Liver (tissue), 9 donors: ENCODE results near the gene PELI2. TPM values are rescaled to one million over a fixed set of nuclear protein-coding genes. Genes with fewer than 3 reads are reported as not detected.

Experiments used
- DNase-seq: peaks from one replicate; pipeline ENCODE4 v3.0.0-alpha.2; 2017; ENCODE audit warnings: low spot score
- H3K27ac ChIP-seq, 2 donors: one replicate each; pipeline ENCODE4 v1.7.0; 2013; ENCODE audit warnings: inconsistent platforms in 2 of 2, low read length in 2 of 2, control low read depth in 1 of 2, low read depth in 1 of 2, mild to moderate bottlenecking in 1 of 2
- H3K27me3 ChIP-seq, 4 donors: one replicate each; pipeline versions ENCODE4 v1.6.1 to v1.7.0; 2013; ENCODE audit warnings: low read length in 3 of 4, inconsistent platforms in 1 of 4, mild to moderate bottlenecking in 1 of 4, moderate library complexity in 1 of 4; ENCODE audit not compliant: control insufficient read depth in 4 of 4, insufficient read depth in 4 of 4
- H3K36me3 ChIP-seq, 4 donors: one replicate each; pipeline versions ENCODE4 v1.6.1 to v1.7.0; 2013; ENCODE audit warnings: low read length in 3 of 4, mild to moderate bottlenecking in 3 of 4, low read depth in 1 of 4, moderate library complexity in 1 of 4; ENCODE audit not compliant: control insufficient read depth in 4 of 4, insufficient read depth in 3 of 4
- H3K4me1 ChIP-seq, 4 donors: one replicate each; pipeline versions ENCODE4 v1.6.1 to v1.7.0; 2013; ENCODE audit warnings: low read length in 3 of 4, mild to moderate bottlenecking in 3 of 4, moderate library complexity in 1 of 4; ENCODE audit not compliant: control insufficient read depth in 4 of 4, insufficient read depth in 4 of 4
- H3K4me3 ChIP-seq, 3 donors: one replicate each; pipeline versions ENCODE4 v1.6.1 to v1.7.0; 2013; ENCODE audit warnings: low read length in 3 of 3, control low read depth in 1 of 3, low read depth in 1 of 3, mild to moderate bottlenecking in 1 of 3
- H3K9ac ChIP-seq, 2 donors: one replicate each; pipeline ENCODE4 v1.7.0; 2013; ENCODE audit warnings: low read length in 2 of 2, mild to moderate bottlenecking in 2 of 2, moderate library complexity in 2 of 2, control low read depth in 1 of 2, low read depth in 1 of 2
- H3K9me3 ChIP-seq, 4 donors: one replicate each; pipeline versions ENCODE4 v1.6.1 to v1.7.0; 2013; ENCODE audit warnings: low read length in 3 of 4; ENCODE audit not compliant: control insufficient read depth in 4 of 4
- ATF3 ChIP-seq: IDR thresholded peaks from 2 replicates; pipeline ENCODE4 v1.6.1; 2016; ENCODE audit warnings: antibody characterized with exemption
- EGR1 ChIP-seq, 2 donors: IDR thresholded peaks; 2 replicates each; pipeline ENCODE4 v1.6.1; 2016 to 2018; ENCODE audit warnings: antibody characterized with exemption in 2 of 2, low read depth in 2 of 2
- FOXA1 ChIP-seq: IDR thresholded peaks from 2 replicates; pipeline ENCODE4 v1.6.1; 2016; ENCODE audit warnings: antibody characterized with exemption
- GABPA ChIP-seq, 2 donors: IDR thresholded peaks in 1 of 2; conservative IDR thresholded peaks in 1 of 2; 2 replicates each; pipeline ENCODE4 v1.6.1; 2016; ENCODE audit warnings: antibody characterized with exemption in 2 of 2, mild to moderate bottlenecking in 1 of 2, moderate library complexity in 1 of 2
- HNF4A ChIP-seq, 2 donors: conservative IDR thresholded peaks; 2 replicates each; pipeline ENCODE4 v1.6.1; 2016; ENCODE audit warnings: antibody characterized with exemption in 2 of 2, mild to moderate bottlenecking in 2 of 2
- HNF4G ChIP-seq: IDR thresholded peaks from 2 replicates; pipeline ENCODE4 v1.6.1; 2016; ENCODE audit warnings: antibody characterized with exemption
- JUND ChIP-seq, 2 donors: IDR thresholded peaks; 2 replicates each; pipeline ENCODE4 v1.6.1; 2016; ENCODE audit warnings: antibody characterized with exemption in 2 of 2
- NR2F2 ChIP-seq: IDR thresholded peaks from 2 replicates; pipeline ENCODE4 v1.6.1; 2016; ENCODE audit warnings: antibody characterized with exemption
- REST ChIP-seq: IDR thresholded peaks from 2 replicates; pipeline ENCODE4 v1.6.1; 2016; ENCODE audit warnings: antibody characterized with exemption, mild to moderate bottlenecking
- RXRA ChIP-seq, 2 donors: IDR thresholded peaks; 2 replicates each; pipeline ENCODE4 v1.6.1; 2017 to 2018; ENCODE audit warnings: antibody characterized with exemption in 2 of 2, mild to moderate bottlenecking in 1 of 2
- SP1 ChIP-seq: IDR thresholded peaks from 2 replicates; pipeline ENCODE4 v1.6.1; 2018; ENCODE audit warnings: antibody characterized with exemption, mild to moderate bottlenecking
- TAF1 ChIP-seq: conservative IDR thresholded peaks from 2 replicates; pipeline ENCODE4 v1.6.1; 2016; ENCODE audit warnings: antibody characterized with exemption, mild to moderate bottlenecking
- YY1 ChIP-seq: IDR thresholded peaks from 2 replicates; pipeline ENCODE4 v1.6.1; 2016; ENCODE audit warnings: antibody characterized with exemption, mild to moderate bottlenecking
- WGBS: extraction: QIAGEN DNeasy Blood & Tissue Kit; methylation state at CpG from one replicate; pipeline ENCODE4 v1.1.7; 2013; 5-methylcytosine and 5-hydroxymethylcytosine counted together
- polyA plus RNA-seq, 2 donors: library from polyadenylated mRNA; stranded (reverse) in 1 of 2; unstranded in 1 of 2; fragments of 200-250 nt in 1 of 2; fragments of >200 nt in 1 of 2; fragmentation: Nextera tagmentation in 1 of 2; extraction: Ambion mirVana in 1 of 2; gene quantifications; one replicate each; pipeline versions ENCODE4 v1.2.1 to v1.2.3, GENCODE V29; 2013 to 2015
- total RNA-seq, 2 donors: library from RNA; depleted of rRNA; stranded (reverse); fragments of >200 nt; gene quantifications; one replicate each; pipeline ENCODE4 v1.2.3, GENCODE V29; 2014
- TF ChIP-seq, protein P1 (sequence below): fragments of 150-350 bp; IDR thresholded peaks from 2 replicates; pipeline ENCODE4 v1.5.1; 2017; ENCODE audit warnings: improper control_type of control experiment, low read depth, low read length; ENCODE audit not compliant: missing input control
- TF ChIP-seq, protein P2 (sequence below): IDR thresholded peaks from 2 replicates; pipeline ENCODE4 v1.6.1; 2016; ENCODE audit warnings: antibody characterized with exemption
- TF ChIP-seq, protein P3 (sequence below): IDR thresholded peaks from 2 replicates; pipeline ENCODE4 v1.6.1; 2016; ENCODE audit warnings: antibody characterized with exemption
- donor health status: healthy.
- donor health status: healthy.
- donor health status: healthy.
- donor health status: healthy.
- donor health status: healthy.

PELI2 gene
- total and polyA plus RNA-seq, 4 donors: 0.68 to 2.9 (median 1.2) TPM

DNA sequence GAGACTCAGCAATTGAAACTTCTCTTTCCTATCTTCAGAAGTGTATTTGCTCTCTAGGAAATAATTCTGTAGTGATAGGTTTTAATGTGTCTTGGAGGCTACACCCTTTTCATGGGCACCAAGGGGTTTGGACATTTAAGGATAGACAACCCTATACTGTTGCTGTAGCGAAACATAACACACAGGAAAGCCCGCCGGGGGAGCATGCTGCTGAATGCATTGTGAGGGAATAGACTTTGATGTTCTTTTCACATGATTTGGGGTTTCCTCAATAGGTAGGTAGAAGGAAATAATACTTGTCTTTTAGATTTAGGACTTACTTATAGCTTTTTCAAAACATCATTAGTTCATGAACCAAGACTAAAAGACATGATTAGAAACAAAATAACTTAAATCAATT lies 97.0 kb downstream of the PELI2 start:
- 86% methylated on average over 3 of the region's 3 CpGs for WGBS
- no peaks in the 10 kb centered on the region for H3K27me3 ChIP-seq
- no peaks in the 10 kb centered on the region for H3K4me1 ChIP-seq
- TF ChIP-seq FOXA1: no peak
- TF ChIP-seq JUND (IDR thresholded peaks at IDR 0.05): no peak
- no peak for TF ChIP-seq HNF4A (conservative IDR thresholded peaks at IDR 0.05)
- no peak for TF ChIP-seq ATF3
- TF ChIP-seq GABPA (IDR thresholded peaks at IDR 0.05 in 1 of 2, conservative IDR thresholded peaks at IDR 0.05 in 1 of 2): no peak
- TF ChIP-seq, protein P1, sequence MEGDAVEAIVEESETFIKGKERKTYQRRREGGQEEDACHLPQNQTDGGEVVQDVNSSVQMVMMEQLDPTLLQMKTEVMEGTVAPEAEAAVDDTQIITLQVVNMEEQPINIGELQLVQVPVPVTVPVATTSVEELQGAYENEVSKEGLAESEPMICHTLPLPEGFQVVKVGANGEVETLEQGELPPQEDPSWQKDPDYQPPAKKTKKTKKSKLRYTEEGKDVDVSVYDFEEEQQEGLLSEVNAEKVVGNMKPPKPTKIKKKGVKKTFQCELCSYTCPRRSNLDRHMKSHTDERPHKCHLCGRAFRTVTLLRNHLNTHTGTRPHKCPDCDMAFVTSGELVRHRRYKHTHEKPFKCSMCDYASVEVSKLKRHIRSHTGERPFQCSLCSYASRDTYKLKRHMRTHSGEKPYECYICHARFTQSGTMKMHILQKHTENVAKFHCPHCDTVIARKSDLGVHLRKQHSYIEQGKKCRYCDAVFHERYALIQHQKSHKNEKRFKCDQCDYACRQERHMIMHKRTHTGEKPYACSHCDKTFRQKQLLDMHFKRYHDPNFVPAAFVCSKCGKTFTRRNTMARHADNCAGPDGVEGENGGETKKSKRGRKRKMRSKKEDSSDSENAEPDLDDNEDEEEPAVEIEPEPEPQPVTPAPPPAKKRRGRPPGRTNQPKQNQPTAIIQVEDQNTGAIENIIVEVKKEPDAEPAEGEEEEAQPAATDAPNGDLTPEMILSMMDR: no peak
- H3K9ac ChIP-seq: no peak overlapping the region
- no peak for DNase-seq
- no peaks in the 10 kb centered on the region for H3K36me3 ChIP-seq
- no peak overlapping the region for H3K4me3 ChIP-seq
- H3K27ac ChIP-seq: no peak overlapping the region
- H3K9me3 ChIP-seq: no peaks in the 10 kb centered on the region

- H3K27me3 ChIP-seq: no peaks in the 10 kb centered on the region
- no peak overlapping the region for H3K9ac ChIP-seq
- H3K9me3 ChIP-seq: no peaks in the 10 kb centered on the region
- DNase-seq: peak; percentile 40
- no peaks in the 10 kb centered on the region for H3K36me3 ChIP-seq
- no peak for TF ChIP-seq YY1
- TF ChIP-seq HNF4G: no peak
- TF ChIP-seq RXRA (IDR thresholded peaks at IDR 0.05): no peak
- TF ChIP-seq, protein P1: no peak
- TF ChIP-seq, protein P2, sequence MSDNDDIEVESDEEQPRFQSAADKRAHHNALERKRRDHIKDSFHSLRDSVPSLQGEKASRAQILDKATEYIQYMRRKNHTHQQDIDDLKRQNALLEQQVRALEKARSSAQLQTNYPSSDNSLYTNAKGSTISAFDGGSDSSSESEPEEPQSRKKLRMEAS: no peak
- no peak for TF ChIP-seq SP1
- TF ChIP-seq EGR1 (IDR thresholded peaks at IDR 0.05; ENCODE audit: low read depth in 2 of 2): no peak
- TF ChIP-seq TAF1: no peak
- TF ChIP-seq FOXA1: no peak
- TF ChIP-seq REST: no peak
- no peak for TF ChIP-seq ATF3
- TF ChIP-seq, protein P3, sequence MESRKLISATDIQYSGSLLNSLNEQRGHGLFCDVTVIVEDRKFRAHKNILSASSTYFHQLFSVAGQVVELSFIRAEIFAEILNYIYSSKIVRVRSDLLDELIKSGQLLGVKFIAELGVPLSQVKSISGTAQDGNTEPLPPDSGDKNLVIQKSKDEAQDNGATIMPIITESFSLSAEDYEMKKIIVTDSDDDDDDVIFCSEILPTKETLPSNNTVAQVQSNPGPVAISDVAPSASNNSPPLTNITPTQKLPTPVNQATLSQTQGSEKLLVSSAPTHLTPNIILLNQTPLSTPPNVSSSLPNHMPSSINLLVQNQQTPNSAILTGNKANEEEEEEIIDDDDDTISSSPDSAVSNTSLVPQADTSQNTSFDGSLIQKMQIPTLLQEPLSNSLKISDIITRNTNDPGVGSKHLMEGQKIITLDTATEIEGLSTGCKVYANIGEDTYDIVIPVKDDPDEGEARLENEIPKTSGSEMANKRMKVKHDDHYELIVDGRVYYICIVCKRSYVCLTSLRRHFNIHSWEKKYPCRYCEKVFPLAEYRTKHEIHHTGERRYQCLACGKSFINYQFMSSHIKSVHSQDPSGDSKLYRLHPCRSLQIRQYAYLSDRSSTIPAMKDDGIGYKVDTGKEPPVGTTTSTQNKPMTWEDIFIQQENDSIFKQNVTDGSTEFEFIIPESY: no peak
- no peak for TF ChIP-seq NR2F2
- no peak for TF ChIP-seq GABPA (IDR thresholded peaks at IDR 0.05 in 1 of 2, conservative IDR thresholded peaks at IDR 0.05 in 1 of 2)
- no peak overlapping the region for H3K4me3 ChIP-seq
- no peak overlapping the region for H3K27ac ChIP-seq
- H3K4me1 ChIP-seq: no peaks in the 10 kb centered on the region
- WGBS: 47% methylated on average over 5 of the region's 5 CpGs
Measured at GRCh38 chr14:56216626-56217379, 98.6 kb downstream of the PELI2 start.
